K562 (cell line): ENCODE data around the gene FBXO36. TPM values are rescaled to one million over a fixed set of nuclear protein-coding genes. Genes with fewer than 3 reads are reported as not detected.

ENCODE experiments used
- ATAC-seq: fragments of 200-7000 bp; cut with Tn5 transposase; 3 replicates; pipeline ENCODE4 v1.9.1; 2020; ENCODE audit warnings: moderate library complexity
- BruUV-seq: library from RNA; stranded (reverse); fragments of 400-500 nt; replicated peaks from 2 replicates; lab custom pipeline; 2021; lab: Mats Ljungman, UMichigan
- CTCF ChIA-PET: fragments of 300-600 bp; formaldehyde crosslinking; extraction: SDS; loops from one replicate; lab custom pipeline; 2021; ENCODE audit warnings: low intra/inter-chr PET ratio; lab: Yijun Ruan, JAX
- POLR2A ChIA-PET: fragments of 300-600, 350-650 bp; sonication (Branson Sonifier 250); formaldehyde crosslinking; extraction: SDS; loops from one replicate; lab custom pipeline; 2021; ENCODE audit warnings: antibody characterized with exemption, inconsistent platforms; lab: Yijun Ruan, JAX
- DNase-seq, 4 experiments: peaks; one replicate each; pipeline versions ENCODE4 v3.0.0 to v3.0.0-alpha.2; 2011 to 2018; ENCODE audit warnings: low spot score in 3 of 4, mixed read lengths in 3 of 4; ENCODE audit errors: extremely low read depth in 1 of 4
- FAIRE-seq: peaks from 2 replicates; lab custom pipeline; 2011; peaks lifted over from hg19 to GRCh38; lab: Jason Lieb, UNC
- H2AFZ ChIP-seq: 2 replicates; pipeline ENCODE4 v1.6.0; 2011; ENCODE audit warnings: low read depth, low read length, control low read depth, inconsistent platforms
- H3K27ac ChIP-seq: fragments of 200-600 bp; 3 replicates; pipeline ENCODE4 v1.8.0; 2011; ENCODE audit warnings: low read depth, mild to moderate bottlenecking, control low read depth, inconsistent platforms, low read length, moderate library complexity, mixed read lengths; ENCODE audit errors: extremely low read depth
- H3K27me3 ChIP-seq, 2 experiments: fragments of 300-600 bp in 1 of 2; 2 replicates in 1 of 2; 3 replicates in 1 of 2; pipeline versions ENCODE4 v1.6.0 to v1.8.0; 2011; ENCODE audit warnings: inconsistent platforms in 2 of 2, low read length in 2 of 2, mild to moderate bottlenecking in 1 of 2, mixed read lengths in 1 of 2, moderate library complexity in 1 of 2; ENCODE audit not compliant: control insufficient read depth in 2 of 2, insufficient read depth in 2 of 2
- H3K36me3 ChIP-seq: fragments of 300-600 bp; 3 replicates; pipeline ENCODE4 v1.8.0; 2011; ENCODE audit warnings: mild to moderate bottlenecking, low read length, inconsistent platforms; ENCODE audit not compliant: control insufficient read depth, insufficient read depth
- H3K4me1 ChIP-seq, 2 experiments: fragments of 200-600 bp in 1 of 2; replicated peaks in 1 of 2; 2 replicates in 1 of 2; 3 replicates in 1 of 2; pipeline versions ENCODE4 v1.5.1 to v1.8.0; 2011; ENCODE audit warnings: inconsistent platforms in 2 of 2, low read length in 2 of 2, mild to moderate bottlenecking in 1 of 2, mixed read lengths in 1 of 2, moderate library complexity in 1 of 2; ENCODE audit not compliant: control insufficient read depth in 2 of 2, insufficient read depth in 2 of 2
- H3K4me2 ChIP-seq: 2 replicates; pipeline ENCODE4 v1.6.1; 2011; ENCODE audit warnings: low read length, control low read depth, inconsistent platforms, mixed read lengths; ENCODE audit not compliant: insufficient read depth
- H3K4me3 ChIP-seq: fragments of 200-600 bp; sonication (generic), shearing (Covaris generic); 2 replicates; pipeline ENCODE4 v1.5.1; 2016; ENCODE audit warnings: control low read depth, inconsistent platforms
- H3K79me2 ChIP-seq: fragments of 200-600 bp; 3 replicates; pipeline ENCODE4 v1.8.0; 2011; ENCODE audit warnings: low read length, inconsistent platforms; ENCODE audit not compliant: control insufficient read depth, insufficient read depth
- H3K9ac ChIP-seq, 2 experiments: 2 replicates each; pipeline versions ENCODE4 v1.6.0 to v1.6.1; 2011; ENCODE audit warnings: low read depth in 2 of 2, low read length in 2 of 2, control low read depth in 1 of 2, inconsistent platforms in 1 of 2, mild to moderate bottlenecking in 1 of 2, mixed read lengths in 1 of 2; ENCODE audit not compliant: insufficient read depth in 1 of 2
- H3K9me1 ChIP-seq: one replicate; pipeline ENCODE4 v1.6.0; 2011; ENCODE audit warnings: inconsistent platforms, mild to moderate bottlenecking, low read length, moderate library complexity; ENCODE audit not compliant: control insufficient read depth, insufficient read depth
- H3K9me3 ChIP-seq: replicated peaks from 2 replicates; pipeline ENCODE4 v1.5.1; 2011; ENCODE audit warnings: low read depth, low read length, inconsistent platforms; ENCODE audit not compliant: control insufficient read depth, insufficient read depth
- H4K20me1 ChIP-seq: replicated peaks from 2 replicates; pipeline ENCODE4 v1.6.1; 2011; ENCODE audit warnings: low read length, inconsistent platforms, mixed read lengths; ENCODE audit not compliant: control insufficient read depth, insufficient read depth
- ARID1B ChIP-seq: fragments of 450-650 bp; IDR thresholded peaks from 2 replicates; pipeline ENCODE4 v1.6.1; 2016; ENCODE audit warnings: antibody characterized with exemption, mild to moderate bottlenecking, inconsistent platforms
- ATF7 ChIP-seq: fragments of 450-650 bp; IDR thresholded peaks from 2 replicates; pipeline ENCODE4 v1.7.1; 2014; ENCODE audit warnings: mild to moderate bottlenecking, moderate library complexity
- EGR1 ChIP-seq: fragments of 450-650 bp; conservative IDR thresholded peaks from 2 replicates; pipeline ENCODE4 v1.6.1; 2017; ENCODE audit warnings: mild to moderate bottlenecking
- FOS ChIP-seq: IDR thresholded peaks from 3 replicates; pipeline ENCODE4 v1.6.1; 2011; ENCODE audit not compliant: insufficient read length; ENCODE audit errors: extremely low read depth
- FOXJ3 ChIP-seq: sonication (generic); formaldehyde crosslinking; IDR thresholded peaks from 2 replicates; pipeline ENCODE4 v1.4.0; 2020; ENCODE audit warnings: mild to moderate bottlenecking, missing genetic modification reagents
- KLF6 ChIP-seq: fragments of 250-450 bp; sonication (Bioruptor Pico); IDR thresholded peaks from 2 replicates; pipeline ENCODE4 v1.4.0; 2020; ENCODE audit warnings: mild to moderate bottlenecking, moderate library complexity, borderline replicate concordance
- MIER1 ChIP-seq: fragments of 450-650 bp; IDR thresholded peaks from 2 replicates; pipeline ENCODE4 v1.6.1; 2016; ENCODE audit warnings: antibody characterized with exemption, mild to moderate bottlenecking, low read depth
- MTF1 ChIP-seq: fragments of 250-450 bp; sonication (Bioruptor Pico); IDR thresholded peaks from 2 replicates; pipeline ENCODE4 v1.9.0; 2021; ENCODE audit warnings: moderate library complexity, mild to moderate bottlenecking, inconsistent platforms, borderline replicate concordance
- POU5F1 ChIP-seq: fragments of 150-350 bp; IDR thresholded peaks from 2 replicates; pipeline ENCODE4 v1.6.1; 2014; ENCODE audit warnings: borderline replicate concordance, low read length, low read depth, mild to moderate bottlenecking; ENCODE audit not compliant: partially characterized antibody
- YY1 ChIP-seq, 3 experiments: IDR thresholded peaks; 2 replicates each; pipeline ENCODE4 v1.6.1; 2011; ENCODE audit warnings: low read length in 2 of 3, mild to moderate bottlenecking in 2 of 3, moderate library complexity in 2 of 3, borderline replicate concordance in 1 of 3, control low read depth in 1 of 3, low read depth in 1 of 3; ENCODE audit not compliant: insufficient read depth in 3 of 3, insufficient replicate concordance in 2 of 3, control insufficient read depth in 1 of 3, insufficient read length in 1 of 3; ENCODE audit errors: extremely low read depth in 1 of 3
- ZNF354B ChIP-seq: fragments of 250-450 bp; sonication (Bioruptor Pico); IDR thresholded peaks from 2 replicates; pipeline ENCODE4 v1.4.0; 2020
- WGBS: fragments of 100-300 bp; shearing (Covaris generic); methylation state at CpG from one replicate; pipeline ENCODE4 v1.1.6; 2016; ENCODE audit warnings: low coverage, mixed read lengths; ENCODE audit not compliant: insufficient coverage; ENCODE audit errors: missing lambda C conversion rate; 5-methylcytosine and 5-hydroxymethylcytosine counted together
- in situ Hi-C: fragments of 300-500 bp; cut with MboI; formaldehyde crosslinking; loops from 4 replicates; pipeline ENCODE4 v1.15.0; 2018; ENCODE audit warnings: inconsistent platforms, mixed read lengths
- intact Hi-C: fragments of 100-400 bp; cut with micrococcal nuclease; formaldehyde crosslinking; loops from 2 replicates; pipeline ENCODE4 v1.14.2; 2022
- polyA plus RNA-seq, 8 experiments: library from polyadenylated mRNA; depleted of rRNA in 4 of 8; stranded (reverse) in 5 of 8; unstranded in 3 of 8; fragments of >200 nt; fragmentation: Nextera tagmentation in 2 of 8; fragmentation: Illumina TruSeq in 1 of 8; extraction: Ambion mirVana in 2 of 8; extraction: Trizol in 1 of 8; gene quantifications; 2 replicates each; pipeline versions ENCODE4 v1.2.1 to v1.2.3, GENCODE V29; 2011 to 2014; ENCODE audit warnings: inconsistent platforms in 1 of 8, missing spikeins in 1 of 8
- total RNA-seq, 7 experiments: library from RNA; depleted of rRNA in 6 of 7; stranded (reverse); fragments of >200 nt in 6 of 7; fragmentation: Illumina TruSeq in 2 of 7; extraction: Trizol in 2 of 7; gene quantifications; 2 replicates each; pipeline versions ENCODE4 v1.2.1 to v1.2.3, GENCODE V29; 2011 to 2021; ENCODE audit warnings: low replicate concordance in 1 of 7
- TF ChIP-seq, protein P1 (sequence below): sonication (generic); formaldehyde crosslinking; IDR thresholded peaks from 2 replicates; pipeline ENCODE4 v1.8.1; 2022; ENCODE audit warnings: missing genetic modification reagents
- TF ChIP-seq, protein P2 (sequence below): fragments of 450-650 bp; conservative IDR thresholded peaks from 2 replicates; pipeline ENCODE4 v1.6.1; 2016; ENCODE audit warnings: missing genetic modification characterization, low read depth, mild to moderate bottlenecking, missing compliant biosample characterization, moderate library complexity

FBXO36 gene
- total and polyA plus RNA-seq, 9 of the 15 experiments (the other 6 are each of a cell fraction or from before 2014, with no cell fraction given), result 0.40 to 0.91 (median 0.58) TPM

DNA sequence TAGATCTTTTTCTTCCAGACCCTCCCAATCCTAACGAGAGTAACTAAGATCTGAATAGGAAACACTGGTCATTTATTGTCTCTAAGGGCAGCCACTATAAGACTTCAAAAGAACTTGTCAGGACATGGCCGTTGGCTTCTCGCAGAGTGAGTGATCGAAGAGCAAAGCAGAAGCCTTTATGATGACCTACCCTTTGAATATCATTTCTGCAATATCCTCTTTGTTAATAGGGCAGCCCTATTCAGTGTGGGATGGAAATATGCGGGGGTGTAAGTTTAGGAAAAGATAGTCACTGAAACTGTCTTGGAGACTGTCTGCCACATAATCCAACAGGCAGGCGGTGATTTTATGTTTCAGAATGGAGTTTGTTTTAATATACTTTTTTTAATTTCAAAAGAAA lies 70.9 kb downstream of the FBXO36 start:
- Histone ChIP-seq H3K4me1 (no peaks in the 10 kb centered on the region), H3K27ac (no peak overlapping the region), H3K79me2 (no peaks in the 10 kb centered on the region), H3K27me3 (no peaks in the 10 kb centered on the region), H2AFZ (no peak overlapping the region), H3K4me2 (no peak overlapping the region), H3K9me3 (no peaks in the 10 kb centered on the region), H4K20me1 (no peaks in the 10 kb centered on the region), H3K4me3 (no peak overlapping the region), H3K9ac (no peak overlapping the region), H3K36me3 (no peaks in the 10 kb centered on the region), H3K9me1 (no peaks in the 10 kb centered on the region)
- CTCF ChIA-PET, result interaction anchor here (0.6 kb wide), 1 partner anchor 227 kb away, joined by 3 read pairs; the partner anchor contains the start of gene SP110
- FAIRE-seq, result no peak
- in situ Hi-C loops (no loop called here), intact Hi-C loops (no loop called here)
- DNase-seq, result no peak
- ATAC-seq, result no peak
- POLR2A ChIA-PET, result interaction anchor here (0.8 kb wide), 1 partner anchor 20 kb away, joined by 5 read pairs; no protein-coding TSS in a partner anchor
- TF ChIP-seq, protein P1, sequence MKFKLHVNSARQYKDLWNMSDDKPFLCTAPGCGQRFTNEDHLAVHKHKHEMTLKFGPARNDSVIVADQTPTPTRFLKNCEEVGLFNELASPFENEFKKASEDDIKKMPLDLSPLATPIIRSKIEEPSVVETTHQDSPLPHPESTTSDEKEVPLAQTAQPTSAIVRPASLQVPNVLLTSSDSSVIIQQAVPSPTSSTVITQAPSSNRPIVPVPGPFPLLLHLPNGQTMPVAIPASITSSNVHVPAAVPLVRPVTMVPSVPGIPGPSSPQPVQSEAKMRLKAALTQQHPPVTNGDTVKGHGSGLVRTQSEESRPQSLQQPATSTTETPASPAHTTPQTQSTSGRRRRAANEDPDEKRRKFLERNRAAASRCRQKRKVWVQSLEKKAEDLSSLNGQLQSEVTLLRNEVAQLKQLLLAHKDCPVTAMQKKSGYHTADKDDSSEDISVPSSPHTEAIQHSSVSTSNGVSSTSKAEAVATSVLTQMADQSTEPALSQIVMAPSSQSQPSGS, result no peak
- 0 out of 2 replicates have a peak, but pooled peaks have one; percentile 13 for TF ChIP-seq EGR1
- WGBS, result 35% methylated on average over 6 of the region's 6 CpGs
- no TSS peak for BruUV-seq

DNA sequence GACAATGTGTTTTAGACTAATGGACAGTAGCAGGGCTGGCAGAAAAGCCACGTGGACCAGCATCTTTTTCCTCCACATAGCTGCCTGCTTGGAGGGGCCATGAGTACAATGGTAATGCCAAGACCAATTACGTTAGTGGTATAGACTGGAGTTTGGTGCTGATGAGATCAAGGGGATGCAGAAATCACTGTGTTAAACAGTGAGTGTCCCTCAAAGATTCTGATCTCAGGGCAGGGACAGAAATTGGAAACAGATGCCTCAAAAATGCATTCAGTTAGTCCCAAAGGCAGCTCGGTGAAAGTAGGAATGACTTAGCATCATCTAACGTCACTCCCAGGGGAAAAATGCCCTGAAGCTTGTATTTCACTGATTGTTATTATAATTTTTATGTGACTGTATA lies 74.0 kb downstream of the FBXO36 start:
- Histone ChIP-seq H3K4me2 (no peak overlapping the region), H4K20me1 (no peaks in the 10 kb centered on the region), H3K9me3 (no peaks in the 10 kb centered on the region), H3K9me1 (no peaks in the 10 kb centered on the region), H2AFZ (no peak overlapping the region), H3K4me1 (no peaks in the 10 kb centered on the region), H3K4me3 (no peak overlapping the region), H3K27me3 (no peaks in the 10 kb centered on the region), H3K79me2 (no peaks in the 10 kb centered on the region), H3K27ac (no peak overlapping the region), H3K9ac (no peak overlapping the region), H3K36me3 (no peaks in the 10 kb centered on the region)
- ChIA-PET CTCF (no interaction called here), POLR2A (interaction anchor here (0.6 kb wide), 1 partner anchor 794 kb away, joined by 3 read pairs; no protein-coding TSS in a partner anchor)
- 7% methylated on average over 4 of the region's 4 CpGs for WGBS
- DNase-seq (no peak), ATAC-seq (no peak), FAIRE-seq (no peak)
- in situ Hi-C loops, result no loop called here
- intact Hi-C loops, result no loop called here
- BruUV-seq, result no TSS peak
- TF ChIP-seq, protein P2, sequence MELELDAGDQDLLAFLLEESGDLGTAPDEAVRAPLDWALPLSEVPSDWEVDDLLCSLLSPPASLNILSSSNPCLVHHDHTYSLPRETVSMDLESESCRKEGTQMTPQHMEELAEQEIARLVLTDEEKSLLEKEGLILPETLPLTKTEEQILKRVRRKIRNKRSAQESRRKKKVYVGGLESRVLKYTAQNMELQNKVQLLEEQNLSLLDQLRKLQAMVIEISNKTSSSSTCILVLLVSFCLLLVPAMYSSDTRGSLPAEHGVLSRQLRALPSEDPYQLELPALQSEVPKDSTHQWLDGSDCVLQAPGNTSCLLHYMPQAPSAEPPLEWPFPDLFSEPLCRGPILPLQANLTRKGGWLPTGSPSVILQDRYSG (tag), result no peak
- TF ChIP-seq YY1 (IDR thresholded peaks at IDR 0.05; ENCODE audit: borderline replicate concordance in 1 of 3, control insufficient read depth in 1 of 3, extremely low read depth in 1 of 3, insufficient read depth in 3 of 3, insufficient read length in 1 of 3, insufficient replicate concordance in 2 of 3, low read depth in 1 of 3, low read length in 2 of 3), result no peak
- TF ChIP-seq FOS, result no peak
- no peak for TF ChIP-seq ZNF354B (CRISPR knock-in tag)
- TF ChIP-seq MIER1, result no peak
- no peak for TF ChIP-seq FOXJ3 (CRISPR knock-in tag)
- TF ChIP-seq MTF1 (CRISPR knock-in tag), result no peak
- TF ChIP-seq POU5F1, result no peak
- no peak for TF ChIP-seq ATF7
- no peak for TF ChIP-seq ARID1B
- TF ChIP-seq KLF6 (CRISPR knock-in tag), result no peak
